Mesothelial cell of epicardium (in vitro differentiated cells): Measurements from ENCODE around the gene LDLRAP1. TPM values are rescaled to one million over a fixed set of nuclear protein-coding genes. Genes with fewer than 3 reads are reported as not detected.

Experiments
- DNase-seq, 2 experiments: peaks; one replicate each; pipeline ENCODE4 v3.0.0; 2021; ENCODE audit warnings: low spot score in 2 of 2; ENCODE audit not compliant: unreplicated experiment in 2 of 2
- H3K27ac Mint-ChIP-seq: 2 replicates; pipeline ENCODE4 v1.8.0; 2021; ENCODE audit warnings: mixed read lengths
- H3K27me3 Mint-ChIP-seq: 2 replicates; pipeline ENCODE4 v1.8.0; 2021; ENCODE audit warnings: low read depth, mixed read lengths
- H3K36me3 Mint-ChIP-seq: 2 replicates; pipeline ENCODE4 v1.8.0; 2021; ENCODE audit warnings: mixed read lengths
- H3K4me1 Mint-ChIP-seq: 2 replicates; pipeline ENCODE4 v1.8.0; 2021; ENCODE audit warnings: mixed read lengths
- H3K4me3 Mint-ChIP-seq: 2 replicates; pipeline ENCODE4 v1.8.0; 2021; ENCODE audit warnings: mild to moderate bottlenecking, moderate library complexity, mixed read lengths
- H3K9me3 Mint-ChIP-seq: 2 replicates; pipeline ENCODE4 v1.8.0; 2021; ENCODE audit warnings: mixed read lengths
- total RNA-seq: library from RNA; stranded (reverse); gene quantifications from 3 replicates; pipeline ENCODE4 v1.2.1, GENCODE V29; 2021
- TF ChIP-seq, protein P1 (sequence below): fragments of 200-600 bp; sonication (generic); IDR thresholded peaks from one replicate; pipeline ENCODE4 v1.5.0; 2021; ENCODE audit warnings: antibody characterized with exemption; ENCODE audit not compliant: unreplicated experiment

Gene LDLRAP1
- total RNA-seq, 1 donor from 2014 or later: 10.0 TPM

DNA sequence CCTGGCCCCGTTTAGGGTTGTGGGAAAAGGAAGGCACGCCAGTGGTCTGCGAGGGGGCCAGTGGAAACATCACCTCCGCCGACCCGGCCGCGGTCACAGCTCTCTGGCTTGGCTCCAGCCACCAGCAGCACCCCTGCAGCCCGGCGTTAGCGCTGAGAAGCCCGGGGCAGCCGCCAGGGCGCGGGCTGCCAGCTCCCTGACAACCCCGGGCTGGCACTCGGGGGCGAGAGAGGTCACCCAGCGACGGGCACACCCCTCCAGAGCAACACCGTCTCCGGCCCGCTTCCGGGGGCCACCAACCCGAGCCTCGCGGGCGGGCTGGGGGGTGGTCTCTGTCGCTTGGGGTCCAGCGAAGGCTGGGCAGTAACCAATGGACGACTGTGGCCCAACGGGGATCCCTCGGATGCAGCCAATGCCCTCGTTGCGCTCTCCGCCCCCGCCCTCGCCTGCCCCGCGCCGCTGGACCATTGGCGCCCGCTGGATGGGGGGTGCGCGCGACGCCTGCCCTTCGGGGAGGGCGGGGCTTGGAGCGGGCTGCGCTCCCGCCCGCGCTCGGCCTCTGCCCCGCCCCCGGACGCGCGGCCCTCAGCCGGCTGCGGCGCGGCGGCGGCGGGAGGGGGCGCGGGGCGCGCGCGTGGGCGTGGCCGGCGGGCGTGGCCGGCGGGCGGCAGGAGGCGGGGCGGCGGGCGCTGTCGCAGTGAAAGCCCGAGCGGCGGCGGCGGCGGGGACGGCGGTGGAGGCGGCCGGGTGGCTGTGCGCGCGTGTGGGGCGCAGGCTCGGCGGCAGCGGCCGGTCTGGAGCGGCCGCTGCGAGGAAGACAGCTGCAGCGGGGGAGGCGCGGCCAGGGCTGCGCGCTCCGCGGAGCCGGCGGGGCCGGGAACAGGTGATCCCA is 72.9 kb downstream of the LDLRAP1 start, which contains the start of gene MAN1C1:
TSS of gene MAN1C1 (plus strand) at position 697 of the 892 bp plus-strand sequence. CDS start 1,007 bp downstream, outside the sequence.
- peak within 1 kb of the TSS; percentile 57 for H3K4me3 Mint-ChIP-seq
- peak within 1 kb of the TSS; percentile 11 for H3K27ac Mint-ChIP-seq
- H3K9me3 Mint-ChIP-seq: no peaks in the 10 kb centered on the region
- peaks cover 69% of the 10 kb centered on the region for H3K27me3 Mint-ChIP-seq
- peak; percentile 68 to 82 for DNase-seq
- no peaks in the 10 kb centered on the region for H3K36me3 Mint-ChIP-seq
- peaks cover 15% of the 10 kb centered on the region for H3K4me1 Mint-ChIP-seq
- TF ChIP-seq, protein P1, sequence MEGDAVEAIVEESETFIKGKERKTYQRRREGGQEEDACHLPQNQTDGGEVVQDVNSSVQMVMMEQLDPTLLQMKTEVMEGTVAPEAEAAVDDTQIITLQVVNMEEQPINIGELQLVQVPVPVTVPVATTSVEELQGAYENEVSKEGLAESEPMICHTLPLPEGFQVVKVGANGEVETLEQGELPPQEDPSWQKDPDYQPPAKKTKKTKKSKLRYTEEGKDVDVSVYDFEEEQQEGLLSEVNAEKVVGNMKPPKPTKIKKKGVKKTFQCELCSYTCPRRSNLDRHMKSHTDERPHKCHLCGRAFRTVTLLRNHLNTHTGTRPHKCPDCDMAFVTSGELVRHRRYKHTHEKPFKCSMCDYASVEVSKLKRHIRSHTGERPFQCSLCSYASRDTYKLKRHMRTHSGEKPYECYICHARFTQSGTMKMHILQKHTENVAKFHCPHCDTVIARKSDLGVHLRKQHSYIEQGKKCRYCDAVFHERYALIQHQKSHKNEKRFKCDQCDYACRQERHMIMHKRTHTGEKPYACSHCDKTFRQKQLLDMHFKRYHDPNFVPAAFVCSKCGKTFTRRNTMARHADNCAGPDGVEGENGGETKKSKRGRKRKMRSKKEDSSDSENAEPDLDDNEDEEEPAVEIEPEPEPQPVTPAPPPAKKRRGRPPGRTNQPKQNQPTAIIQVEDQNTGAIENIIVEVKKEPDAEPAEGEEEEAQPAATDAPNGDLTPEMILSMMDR: no peak

DNA sequence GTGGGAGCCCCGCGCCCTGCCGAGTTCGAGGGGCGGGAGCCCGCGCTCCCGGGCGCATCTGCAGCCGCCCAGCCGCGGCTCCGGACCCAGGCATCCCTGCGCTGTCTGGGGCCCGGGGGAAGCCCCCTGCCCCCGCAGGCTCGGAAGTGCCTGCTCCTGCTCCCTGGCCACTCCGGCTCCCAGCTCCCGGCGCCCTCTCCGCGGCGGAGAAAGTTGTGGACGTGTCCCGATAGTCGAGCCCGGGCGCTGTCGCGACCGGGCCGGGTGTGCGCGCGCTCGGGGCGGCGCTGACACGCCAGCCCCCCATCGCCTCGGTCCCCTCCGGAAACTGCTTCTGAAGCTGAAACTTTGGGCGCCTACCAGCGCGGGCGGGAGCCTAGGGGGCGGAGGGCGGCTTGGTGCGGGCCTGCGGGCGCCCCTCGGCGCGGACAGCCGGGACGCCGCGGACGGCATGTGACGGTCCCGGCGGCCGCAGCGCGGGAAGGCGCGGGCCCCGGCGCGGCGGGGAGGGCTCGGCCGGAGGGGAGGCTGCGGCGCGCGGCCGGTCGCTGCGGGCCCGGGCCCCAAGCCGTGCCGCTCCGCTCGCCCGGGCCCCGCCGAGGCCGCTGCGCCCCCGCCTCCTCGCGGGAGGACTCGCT is 73.7 kb downstream of the LDLRAP1 start:
- Mint-ChIP-seq H3K4me3 (no peak overlapping the region), H3K4me1 (peaks cover 15% of the 10 kb centered on the region), H3K27ac (no peak overlapping the region), H3K9me3 (no peaks in the 10 kb centered on the region), H3K36me3 (no peaks in the 10 kb centered on the region), H3K27me3 (peaks cover 69% of the 10 kb centered on the region)
- DNase-seq: no peak
- TF ChIP-seq, protein P1: no peak

DNA sequence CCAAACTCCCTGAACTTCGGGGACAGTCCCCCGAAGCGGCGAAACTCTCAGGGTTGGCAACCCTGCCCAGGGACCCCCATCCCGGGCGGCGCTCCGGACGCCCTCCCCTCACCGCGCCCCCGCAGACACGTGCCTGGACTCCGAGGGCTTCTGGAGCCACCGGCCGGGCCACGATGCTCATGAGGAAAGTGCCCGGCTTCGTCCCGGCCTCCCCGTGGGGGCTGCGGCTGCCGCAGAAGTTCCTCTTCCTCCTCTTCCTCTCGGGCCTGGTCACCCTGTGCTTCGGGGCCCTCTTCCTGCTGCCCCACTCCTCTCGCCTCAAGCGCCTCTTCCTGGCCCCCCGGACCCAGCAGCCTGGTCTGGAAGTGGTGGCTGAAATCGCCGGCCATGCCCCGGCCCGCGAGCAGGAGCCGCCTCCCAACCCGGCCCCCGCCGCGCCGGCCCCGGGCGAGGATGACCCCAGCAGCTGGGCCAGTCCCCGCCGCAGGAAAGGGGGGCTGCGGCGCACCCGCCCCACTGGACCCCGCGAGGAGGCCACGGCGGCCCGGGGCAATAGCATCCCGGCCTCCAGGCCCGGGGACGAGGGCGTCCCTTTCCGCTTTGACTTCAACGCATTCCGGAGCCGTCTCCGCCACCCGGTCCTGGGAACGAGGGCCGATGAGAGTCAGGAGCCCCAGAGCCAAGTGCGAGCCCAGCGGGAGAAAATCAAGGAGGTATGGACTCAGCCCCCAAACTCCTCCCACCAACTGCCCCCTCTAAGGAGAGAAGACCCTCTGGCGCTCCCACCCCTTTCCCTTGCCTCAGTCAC is 74.4 kb downstream of the LDLRAP1 start:
- Mint-ChIP-seq H3K4me1 (peaks cover 15% of the 10 kb centered on the region), H3K27ac (no peak overlapping the region), H3K4me3 (peak overlapping the region; percentile 65), H3K27me3 (peaks cover 71% of the 10 kb centered on the region), H3K36me3 (no peaks in the 10 kb centered on the region), H3K9me3 (no peaks in the 10 kb centered on the region)
- TF ChIP-seq, protein P1: no peak
- DNase-seq: no peak

DNA sequence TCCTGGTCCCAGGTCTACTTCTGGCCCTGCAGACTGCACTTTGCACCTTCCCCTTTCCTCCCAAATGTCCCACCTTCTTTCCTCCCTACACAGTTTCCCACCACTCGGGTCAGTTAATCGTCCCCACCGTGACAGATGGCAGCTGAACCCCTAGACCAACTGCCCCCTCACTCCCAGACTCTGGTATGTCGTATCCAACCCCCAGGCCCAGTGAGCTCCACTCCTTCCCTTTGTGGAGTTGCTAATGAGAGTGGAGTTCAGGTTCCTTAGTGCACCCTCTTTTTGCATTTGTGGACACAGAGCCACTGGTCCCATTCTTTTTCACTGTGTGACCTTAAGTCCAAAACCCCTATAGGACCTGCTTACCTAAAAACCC is 75.0 kb downstream of the LDLRAP1 start:
- H3K27me3 Mint-ChIP-seq: peaks cover 67% of the 10 kb centered on the region
- no peak overlapping the region for H3K27ac Mint-ChIP-seq
- H3K4me1 Mint-ChIP-seq: peaks cover 15% of the 10 kb centered on the region
- no peak for DNase-seq
- TF ChIP-seq, protein P1: no peak
- peak overlapping the region; percentile 65 for H3K4me3 Mint-ChIP-seq
- H3K36me3 Mint-ChIP-seq: no peaks in the 10 kb centered on the region
- no peaks in the 10 kb centered on the region for H3K9me3 Mint-ChIP-seq

Other genes starting within 250 kb of the LDLRAP1 start
- gene TMEM50A, start 205.3 kb upstream of the LDLRAP1 start, total RNA-seq: 66.1 to 70.6 TPM (median 67.2 TPM) in 3 replicates
- 0.72 to 0.86 TPM (median 0.75 TPM) in 3 replicates for gene RHCE, start 122.8 kb upstream of the LDLRAP1 start, total RNA-seq
- gene MACO1, start 112.7 kb upstream of the LDLRAP1 start, total RNA-seq: 26.9 to 27.9 TPM (median 27.3 TPM) in 3 replicates
- gene MAN1C1, start 73.2 kb downstream of the LDLRAP1 start, total RNA-seq: 2.9 to 3.2 TPM (median 2.9 TPM) in 3 replicates